ENCODE measurements around the gene CMSS1. TPM values are rescaled to one million over a fixed set of nuclear protein-coding genes. Genes with fewer than 3 reads are reported as not detected.

The CMSS1 gene
- total RNA-seq, 1 experiment from 2014 or later = 86.3 TPM

- no peaks in the 10 kb centered on the region for H3K9me3 ChIP-seq (ENCODE audit: control insufficient read depth, insufficient read depth, low read depth, low read length)
- H3K36me3 ChIP-seq (ENCODE audit: control insufficient read depth, insufficient read depth, low read length) = no peaks in the 10 kb centered on the region
- BruUV-seq (replicated peaks) = no TSS peak
- ChIA-PET CTCF (no interaction called here), POLR2A (no interaction called here)
- H3K4me3 ChIP-seq (ENCODE audit: low read depth in 2 of 2, low read length in 2 of 2) = no peak overlapping the region
- H3K27me3 ChIP-seq (ENCODE audit: control insufficient read depth, insufficient read depth, low read length) = no peaks in the 10 kb centered on the region
- TF ChIP-seq, protein P1, sequence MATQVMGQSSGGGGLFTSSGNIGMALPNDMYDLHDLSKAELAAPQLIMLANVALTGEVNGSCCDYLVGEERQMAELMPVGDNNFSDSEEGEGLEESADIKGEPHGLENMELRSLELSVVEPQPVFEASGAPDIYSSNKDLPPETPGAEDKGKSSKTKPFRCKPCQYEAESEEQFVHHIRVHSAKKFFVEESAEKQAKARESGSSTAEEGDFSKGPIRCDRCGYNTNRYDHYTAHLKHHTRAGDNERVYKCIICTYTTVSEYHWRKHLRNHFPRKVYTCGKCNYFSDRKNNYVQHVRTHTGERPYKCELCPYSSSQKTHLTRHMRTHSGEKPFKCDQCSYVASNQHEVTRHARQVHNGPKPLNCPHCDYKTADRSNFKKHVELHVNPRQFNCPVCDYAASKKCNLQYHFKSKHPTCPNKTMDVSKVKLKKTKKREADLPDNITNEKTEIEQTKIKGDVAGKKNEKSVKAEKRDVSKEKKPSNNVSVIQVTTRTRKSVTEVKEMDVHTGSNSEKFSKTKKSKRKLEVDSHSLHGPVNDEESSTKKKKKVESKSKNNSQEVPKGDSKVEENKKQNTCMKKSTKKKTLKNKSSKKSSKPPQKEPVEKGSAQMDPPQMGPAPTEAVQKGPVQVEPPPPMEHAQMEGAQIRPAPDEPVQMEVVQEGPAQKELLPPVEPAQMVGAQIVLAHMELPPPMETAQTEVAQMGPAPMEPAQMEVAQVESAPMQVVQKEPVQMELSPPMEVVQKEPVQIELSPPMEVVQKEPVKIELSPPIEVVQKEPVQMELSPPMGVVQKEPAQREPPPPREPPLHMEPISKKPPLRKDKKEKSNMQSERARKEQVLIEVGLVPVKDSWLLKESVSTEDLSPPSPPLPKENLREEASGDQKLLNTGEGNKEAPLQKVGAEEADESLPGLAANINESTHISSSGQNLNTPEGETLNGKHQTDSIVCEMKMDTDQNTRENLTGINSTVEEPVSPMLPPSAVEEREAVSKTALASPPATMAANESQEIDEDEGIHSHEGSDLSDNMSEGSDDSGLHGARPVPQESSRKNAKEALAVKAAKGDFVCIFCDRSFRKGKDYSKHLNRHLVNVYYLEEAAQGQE (IDR thresholded peaks at IDR 0.05; ENCODE audit: insufficient read depth in 1 of 2, low read depth in 2 of 2, low read length in 1 of 2) = no peak
- TF ChIP-seq, protein P2, sequence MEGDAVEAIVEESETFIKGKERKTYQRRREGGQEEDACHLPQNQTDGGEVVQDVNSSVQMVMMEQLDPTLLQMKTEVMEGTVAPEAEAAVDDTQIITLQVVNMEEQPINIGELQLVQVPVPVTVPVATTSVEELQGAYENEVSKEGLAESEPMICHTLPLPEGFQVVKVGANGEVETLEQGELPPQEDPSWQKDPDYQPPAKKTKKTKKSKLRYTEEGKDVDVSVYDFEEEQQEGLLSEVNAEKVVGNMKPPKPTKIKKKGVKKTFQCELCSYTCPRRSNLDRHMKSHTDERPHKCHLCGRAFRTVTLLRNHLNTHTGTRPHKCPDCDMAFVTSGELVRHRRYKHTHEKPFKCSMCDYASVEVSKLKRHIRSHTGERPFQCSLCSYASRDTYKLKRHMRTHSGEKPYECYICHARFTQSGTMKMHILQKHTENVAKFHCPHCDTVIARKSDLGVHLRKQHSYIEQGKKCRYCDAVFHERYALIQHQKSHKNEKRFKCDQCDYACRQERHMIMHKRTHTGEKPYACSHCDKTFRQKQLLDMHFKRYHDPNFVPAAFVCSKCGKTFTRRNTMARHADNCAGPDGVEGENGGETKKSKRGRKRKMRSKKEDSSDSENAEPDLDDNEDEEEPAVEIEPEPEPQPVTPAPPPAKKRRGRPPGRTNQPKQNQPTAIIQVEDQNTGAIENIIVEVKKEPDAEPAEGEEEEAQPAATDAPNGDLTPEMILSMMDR (IDR thresholded peaks at IDR 0.05) = no peak
- TF ChIP-seq TCF7L2 (IDR thresholded peaks at IDR 0.05; ENCODE audit: low read depth, low read length) (no peak), SIN3A (IDR thresholded peaks at IDR 0.05; ENCODE audit: borderline replicate concordance, insufficient read depth, low read depth, low read length) (no peak), POLR2AphosphoS5 (IDR thresholded peaks at IDR 0.05; ENCODE audit: low read depth, low read length) (no peak)
- DNase-seq (ENCODE audit: low read depth, low spot score) = no peak
- intact Hi-C loops (cut with micrococcal nuclease; ENCODE audit: unreplicated experiment) = no loop called here
- H3K4me1 ChIP-seq (ENCODE audit: control insufficient read depth, insufficient read depth, low read length) = no peaks in the 10 kb centered on the region
- no peak for ATAC-seq
- in situ Hi-C loops (cut with HindIII; ENCODE audit: low pct_unique_long_range_greater_than_20kb, low sequenced_read_pairs) = no loop called here
- no peak overlapping the region for H3K27ac ChIP-seq (ENCODE audit: low read length)
Observed at GRCh38 chr3:99921986-99922385, 104.3 kb downstream of the CMSS1 start.

- H3K4me1 ChIP-seq (ENCODE audit: control insufficient read depth, insufficient read depth, low read length) = no peaks in the 10 kb centered on the region
- no peaks in the 10 kb centered on the region for H3K27me3 ChIP-seq (ENCODE audit: control insufficient read depth, insufficient read depth, low read length)
- no peak overlapping the region for H3K4me3 ChIP-seq (ENCODE audit: low read depth in 2 of 2, low read length in 2 of 2)
- no peak for DNase-seq (ENCODE audit: low read depth, low spot score)
- no peak overlapping the region for H3K27ac ChIP-seq (ENCODE audit: low read length)
- ATAC-seq = no peak
- in situ Hi-C loops (cut with HindIII; ENCODE audit: low pct_unique_long_range_greater_than_20kb, low sequenced_read_pairs) (no loop called here), intact Hi-C loops (cut with micrococcal nuclease; ENCODE audit: unreplicated experiment) (no loop called here)
- no peaks in the 10 kb centered on the region for H3K36me3 ChIP-seq (ENCODE audit: control insufficient read depth, insufficient read depth, low read length)
- ChIA-PET POLR2A (no interaction called here), CTCF (no interaction called here)
- TF ChIP-seq, protein P1 (IDR thresholded peaks at IDR 0.05; ENCODE audit: insufficient read depth in 1 of 2, low read depth in 2 of 2, low read length in 1 of 2) = no peak
- no peak for TF ChIP-seq TCF7L2 (IDR thresholded peaks at IDR 0.05; ENCODE audit: low read depth, low read length)
- TF ChIP-seq SIN3A (IDR thresholded peaks at IDR 0.05; ENCODE audit: borderline replicate concordance, insufficient read depth, low read depth, low read length) = no peak
- no peaks in the 10 kb centered on the region for H3K9me3 ChIP-seq (ENCODE audit: control insufficient read depth, insufficient read depth, low read depth, low read length)
- BruUV-seq (replicated peaks) = no TSS peak
Observed at GRCh38 chr3:99923873-99924272, 106.2 kb downstream of the CMSS1 start.
